HEK293T (cell line): ENCODE measurements around the gene ADCY3.

Source experiments
- PKNOX1 ChIP-seq: fragments of 450-650 bp; IDR thresholded peaks from 2 replicates; pipeline ENCODE4 v1.6.1; 2016
- TARDBP ChIP-seq: fragments of 450-650 bp; IDR thresholded peaks from 2 replicates; pipeline ENCODE4 v1.6.1; 2016

- TF ChIP-seq PKNOX1 (no peak), TARDBP (no peak)
These were observed 7.5 kb downstream of the ADCY3 start for GRCh38 chr2:24912523-24912922.
